Measurements from ENCODE around the gene GOLGA2. TPM values are rescaled to one million over a fixed set of nuclear protein-coding genes. Genes with fewer than 3 reads are reported as not detected.
"Not testable (repeated sequence)": the region's sequence is repeated elsewhere in the genome, so short reads cannot be mapped to it uniquely, and the experiment has no call there.

Gene GOLGA2
- total RNA-seq, 1 donor from 2014 or later: 47.9 TPM

DNA sequence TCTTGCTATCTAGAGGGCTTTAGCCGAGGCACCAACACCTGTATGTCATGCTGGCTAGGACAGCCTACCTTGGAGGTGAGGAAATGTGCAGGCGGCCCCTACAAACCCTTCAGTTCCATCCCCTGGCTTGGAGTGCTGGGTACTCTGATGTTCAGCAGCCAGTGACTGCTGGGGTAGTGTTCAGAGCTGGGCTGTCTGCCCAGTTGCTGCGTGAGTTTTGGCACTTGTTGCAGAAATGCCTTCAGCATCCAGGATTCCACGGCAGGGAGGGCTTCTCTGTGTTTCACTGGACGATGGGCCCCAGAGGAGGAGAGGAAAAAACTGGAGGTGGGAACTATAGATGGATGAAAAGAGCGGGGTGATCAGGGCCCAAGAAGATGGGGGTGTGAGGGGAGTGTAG is 10.6 kb upstream of the GOLGA2 start:
- Mint-ChIP-seq H3K36me3 (ENCODE audit: low read depth) (no peaks in the 10 kb centered on the region), H3K9me3 (no peaks in the 10 kb centered on the region)

GRCh38 chr9:128285033-128285784 is 9.4 kb upstream of the GOLGA2 start:
- no peak for DNase-seq (ENCODE audit: low spot score)
- Mint-ChIP-seq H3K36me3 (ENCODE audit: low read depth) (no peaks in the 10 kb centered on the region), H3K4me3 (ENCODE audit: low read depth) (no peak overlapping the region), H3K9me3 (no peaks in the 10 kb centered on the region), H3K27ac (no peak overlapping the region), H3K4me1 (ENCODE audit: low read depth) (peaks cover 2% of the 10 kb centered on the region), H3K27me3 (ENCODE audit: low read depth) (no peaks in the 10 kb centered on the region)
- intact Hi-C loops (cut with micrococcal nuclease): no loop called here

More for the DNA sequence above, 10.6 kb upstream of the GOLGA2 start:
- DNase-seq (ENCODE audit: low spot score): no peak
- intact Hi-C loops (cut with micrococcal nuclease): no loop called here
- H3K4me1 Mint-ChIP-seq (ENCODE audit: low read depth): no peaks in the 10 kb centered on the region
- no peaks in the 10 kb centered on the region for H3K27me3 Mint-ChIP-seq (ENCODE audit: low read depth)
- no peak overlapping the region for H3K27ac Mint-ChIP-seq
- H3K4me3 Mint-ChIP-seq (ENCODE audit: low read depth): no peak overlapping the region

GRCh38 chr9:128282500-128282899 is 6.7 kb upstream of the GOLGA2 start:
- no peak for DNase-seq (ENCODE audit: low spot score)
- intact Hi-C loops (cut with micrococcal nuclease): no loop called here
- Mint-ChIP-seq H3K36me3 (ENCODE audit: low read depth) (no peaks in the 10 kb centered on the region), H3K27me3 (ENCODE audit: low read depth) (no peaks in the 10 kb centered on the region), H3K9me3 (no peaks in the 10 kb centered on the region), H3K4me3 (ENCODE audit: low read depth) (no peak overlapping the region), H3K27ac (no peak overlapping the region), H3K4me1 (ENCODE audit: low read depth) (peaks cover 11% of the 10 kb centered on the region)

- no peaks in the 10 kb centered on the region for H3K27me3 Mint-ChIP-seq (ENCODE audit: low read depth)
- H3K9me3 Mint-ChIP-seq: no peaks in the 10 kb centered on the region
- H3K27ac Mint-ChIP-seq: peak overlapping the region; percentile 1
- H3K4me3 Mint-ChIP-seq (ENCODE audit: low read depth): no peak overlapping the region
- no peaks in the 10 kb centered on the region for H3K36me3 Mint-ChIP-seq (ENCODE audit: low read depth)
- peaks cover 22% of the 10 kb centered on the region for H3K4me1 Mint-ChIP-seq (ENCODE audit: low read depth)
- intact Hi-C loops (cut with micrococcal nuclease): no loop called here
- DNase-seq (ENCODE audit: low spot score): no peak
Measured at GRCh38 chr9:128280084-128280622, 4.3 kb upstream of the GOLGA2 start.

- H3K9me3 Mint-ChIP-seq; H3K27ac Mint-ChIP-seq; H3K4me3 Mint-ChIP-seq (ENCODE audit: low read depth); DNase-seq (ENCODE audit: low spot score); H3K27me3 Mint-ChIP-seq (ENCODE audit: low read depth); H3K36me3 Mint-ChIP-seq (ENCODE audit: low read depth): not testable (repeated sequence)
- intact Hi-C loops (cut with micrococcal nuclease): loop anchor here (5.0 kb wide), 2 partner anchors 87 to 152 kb away; partner anchors contain the start of genes CIZ1 and PTGES2
- peaks cover 28% of the 10 kb centered on the region for H3K4me1 Mint-ChIP-seq (ENCODE audit: low read depth)
Measured at GRCh38 chr9:128279088-128280073, 3.6 kb upstream of the GOLGA2 start.

GRCh38 chr9:128276574-128277270 is 915 bp upstream of the GOLGA2 start:
- Mint-ChIP-seq H3K27ac (peak overlapping the region; percentile 89), H3K4me1 (ENCODE audit: low read depth) (peaks cover 40% of the 10 kb centered on the region), H3K36me3 (ENCODE audit: low read depth) (peaks cover 18% of the 10 kb centered on the region), H3K4me3 (ENCODE audit: low read depth) (peak overlapping the region; percentile 97), H3K9me3 (no peaks in the 10 kb centered on the region), H3K27me3 (ENCODE audit: low read depth) (no peaks in the 10 kb centered on the region)
- intact Hi-C loops (cut with micrococcal nuclease): loop anchor here (1.0 to 5.0 kb wide), 3 partner anchors 64 to 149 kb away; partner anchors contain the start of genes CIZ1, PTGES2 and SLC27A4
- no peak for DNase-seq (ENCODE audit: low spot score)

DNA sequence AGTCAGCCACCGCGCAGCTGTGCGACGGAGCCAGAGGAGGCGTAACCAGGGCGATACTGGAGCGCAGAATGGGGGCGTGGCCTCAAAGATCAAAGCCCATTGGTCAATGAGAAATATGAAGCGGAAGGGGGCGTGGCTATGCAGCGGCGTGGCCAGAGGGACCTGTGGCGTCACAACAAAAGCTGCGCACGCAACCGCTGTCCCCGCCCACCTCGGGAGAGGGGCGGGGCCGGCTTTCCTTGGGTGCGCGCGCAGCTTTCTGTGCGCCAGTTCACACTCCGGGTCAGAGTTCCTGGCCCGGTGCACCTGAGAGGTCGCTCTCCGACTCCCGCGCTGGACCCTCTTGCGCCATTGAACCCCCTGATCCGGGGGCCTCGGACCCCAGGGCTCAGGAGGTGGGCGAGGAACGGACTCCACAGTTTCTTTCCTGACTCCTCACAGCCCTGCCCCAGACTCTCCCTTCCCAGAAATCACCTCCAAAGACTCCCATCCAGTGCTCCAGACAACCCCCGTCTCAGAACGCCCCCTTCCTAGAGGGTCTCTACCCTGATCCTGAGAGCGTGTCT is 284 bp upstream of the GOLGA2 start, which contains the start of gene SWI5:
Gene SWI5, plus strand, starts transcription at position 269 of the 566 bp plus-strand sequence.
- Mint-ChIP-seq H3K4me1 (ENCODE audit: low read depth) (peaks cover 40% of the 10 kb centered on the region), H3K9me3 (no peaks in the 10 kb centered on the region), H3K36me3 (ENCODE audit: low read depth) (peaks cover 24% of the 10 kb centered on the region), H3K27ac (peak within 1 kb of the TSS; percentile 89), H3K27me3 (ENCODE audit: low read depth) (no peaks in the 10 kb centered on the region), H3K4me3 (ENCODE audit: low read depth) (peak within 1 kb of the TSS; percentile 97)
- intact Hi-C loops (cut with micrococcal nuclease): loop anchor here (1.0 to 5.0 kb wide), 3 partner anchors 64 to 149 kb away; partner anchors contain the start of genes CIZ1, PTGES2 and SLC27A4
- DNase-seq (ENCODE audit: low spot score): peak; percentile 100

DNA sequence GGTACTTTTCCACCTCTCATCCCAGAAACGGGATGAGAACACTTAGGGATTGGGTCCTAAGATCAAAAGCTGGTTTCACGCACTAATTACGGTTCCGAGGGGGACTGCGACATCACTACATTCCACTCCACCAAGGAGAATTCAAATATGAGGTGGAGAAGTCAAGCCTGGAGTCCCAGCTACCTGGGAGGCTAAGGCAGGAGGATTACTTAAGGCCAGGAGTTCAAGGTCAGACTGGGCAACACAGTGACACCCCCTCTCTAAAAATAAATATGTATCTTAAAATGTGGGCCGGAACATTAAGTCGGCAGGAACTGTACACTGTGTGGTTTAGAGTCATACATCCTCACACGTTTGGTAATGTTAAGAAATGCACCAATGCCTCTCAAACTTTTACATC is 1.6 kb downstream of the GOLGA2 start:
- Mint-ChIP-seq H3K27ac (no peak overlapping the region), H3K27me3 (ENCODE audit: low read depth) (no peaks in the 10 kb centered on the region), H3K4me1 (ENCODE audit: low read depth) (peaks cover 34% of the 10 kb centered on the region), H3K9me3 (no peaks in the 10 kb centered on the region), H3K4me3 (ENCODE audit: low read depth) (peak overlapping the region; percentile 97), H3K36me3 (ENCODE audit: low read depth) (peaks cover 27% of the 10 kb centered on the region)
- DNase-seq (ENCODE audit: low spot score): no peak
- intact Hi-C loops (cut with micrococcal nuclease): no loop called here

- Mint-ChIP-seq H3K36me3 (ENCODE audit: low read depth) (peaks cover 36% of the 10 kb centered on the region), H3K27ac (no peak overlapping the region), H3K27me3 (ENCODE audit: low read depth) (no peaks in the 10 kb centered on the region), H3K9me3 (no peaks in the 10 kb centered on the region), H3K4me3 (ENCODE audit: low read depth) (no peak overlapping the region), H3K4me1 (ENCODE audit: low read depth) (peaks cover 24% of the 10 kb centered on the region)
- no peak for DNase-seq (ENCODE audit: low spot score)
- intact Hi-C loops (cut with micrococcal nuclease): no loop called here
Measured at GRCh38 chr9:128271512-128271911, 4.3 kb downstream of the GOLGA2 start.

GRCh38 chr9:128271112-128271511 is 4.7 kb downstream of the GOLGA2 start:
- Mint-ChIP-seq H3K36me3 (ENCODE audit: low read depth) (peaks cover 36% of the 10 kb centered on the region), H3K9me3 (no peaks in the 10 kb centered on the region), H3K27ac (no peak overlapping the region), H3K27me3 (ENCODE audit: low read depth) (no peaks in the 10 kb centered on the region), H3K4me3 (ENCODE audit: low read depth) (no peak overlapping the region), H3K4me1 (ENCODE audit: low read depth) (peaks cover 20% of the 10 kb centered on the region)
- DNase-seq (ENCODE audit: low spot score): no peak
- intact Hi-C loops (cut with micrococcal nuclease): no loop called here

DNA sequence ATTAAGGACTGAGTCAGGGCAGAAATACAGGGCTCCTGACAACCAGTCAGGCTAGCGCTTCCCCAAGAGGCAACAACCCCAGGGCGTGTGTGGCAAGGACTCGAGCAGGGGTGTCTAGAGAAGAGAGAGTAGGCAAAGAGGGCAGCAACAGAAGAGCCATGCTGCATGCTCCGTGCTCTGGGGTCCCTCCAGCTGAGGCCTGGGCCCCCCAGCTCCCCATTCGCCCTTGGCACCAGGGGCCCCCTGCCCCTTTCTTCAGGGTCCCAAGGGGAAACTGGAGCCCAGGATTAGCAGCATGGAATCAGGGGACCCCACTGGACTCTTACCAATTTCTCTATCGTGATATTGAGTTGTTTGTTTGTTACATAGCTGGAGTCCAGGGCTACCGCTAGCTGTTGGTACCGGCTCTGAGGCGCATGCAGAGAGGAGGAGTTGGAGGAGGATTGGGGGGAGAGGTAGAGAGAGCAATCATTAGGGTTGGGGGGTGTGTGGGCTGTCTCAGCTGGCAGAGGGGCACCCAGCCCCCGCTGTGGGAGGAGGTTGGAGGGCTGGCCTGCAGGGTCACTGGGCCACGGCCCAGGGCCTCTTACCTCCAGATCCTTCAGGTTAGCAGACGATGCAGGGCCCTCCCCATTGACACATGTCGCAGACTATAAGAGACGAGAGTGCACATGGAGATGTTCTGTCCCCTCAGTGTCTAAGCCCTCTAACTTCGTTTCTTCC is 8.8 kb downstream of the GOLGA2 start:
- Mint-ChIP-seq H3K27me3 (ENCODE audit: low read depth) (no peaks in the 10 kb centered on the region), H3K36me3 (ENCODE audit: low read depth) (peaks cover 26% of the 10 kb centered on the region), H3K4me1 (ENCODE audit: low read depth) (peaks cover 2% of the 10 kb centered on the region), H3K9me3 (no peaks in the 10 kb centered on the region), H3K27ac (no peak overlapping the region), H3K4me3 (ENCODE audit: low read depth) (no peak overlapping the region)
- no peak for DNase-seq (ENCODE audit: low spot score)
- intact Hi-C loops (cut with micrococcal nuclease): no loop called here
